H1 (cell line): ENCODE results near the gene CDKL4. TPM values are rescaled to one million over a fixed set of nuclear protein-coding genes. Genes with fewer than 3 reads are reported as not detected.

Experiments
- BACH1 ChIP-seq: IDR thresholded peaks from 2 replicates; pipeline ENCODE4 v1.6.1; 2012; ENCODE audit warnings: low read length, improper control_type of control experiment
- BRCA1 ChIP-seq: IDR thresholded peaks from 2 replicates; pipeline ENCODE4 v1.6.1; 2012; ENCODE audit warnings: low read depth, low read length, improper control_type of control experiment
- CBX5 ChIP-seq: fragments of 300-800, 300-1000 bp; sonication (generic); IDR thresholded peaks from 2 replicates; pipeline ENCODE4 v1.7.1; 2016; ENCODE audit warnings: antibody characterized with exemption, low read length, low read depth
- CHD7 ChIP-seq: fragments of 300-600 bp; sonication (generic); IDR thresholded peaks from 2 replicates; pipeline ENCODE4 v1.7.1; 2012; ENCODE audit warnings: low read length, moderate library complexity, mild to moderate bottlenecking, inconsistent platforms; ENCODE audit not compliant: insufficient replicate concordance
- CTBP2 ChIP-seq: IDR thresholded peaks from 2 replicates; pipeline ENCODE4 v1.7.0; 2011; ENCODE audit warnings: borderline replicate concordance, mild to moderate bottlenecking, moderate library complexity, mixed read lengths, low read length; ENCODE audit not compliant: insufficient read depth, insufficient read length
- E2F6 ChIP-seq: IDR thresholded peaks from 2 replicates; pipeline ENCODE4 v1.6.1; 2012; ENCODE audit warnings: inconsistent platforms
- HDAC2 ChIP-seq, 2 experiments: fragments of 300-600 bp in 1 of 2; sonication (generic) in 1 of 2; IDR thresholded peaks; 2 replicates each; pipeline ENCODE4 v1.6.1; 2011 to 2012; ENCODE audit warnings: low read depth in 2 of 2, low read length in 2 of 2, mild to moderate bottlenecking in 2 of 2, moderate library complexity in 2 of 2, borderline replicate concordance in 1 of 2, inconsistent platforms in 1 of 2
- HDAC6 ChIP-seq: IDR thresholded peaks from one replicate; pipeline ENCODE4 v1.7.1; 2012; ENCODE audit warnings: low read depth, mild to moderate bottlenecking, inconsistent platforms, low read length, moderate library complexity
- POLR2A ChIP-seq, 2 experiments: IDR thresholded peaks; 1 replicate in 1 of 2; 2 replicates in 1 of 2; pipeline ENCODE4 v1.6.1; 2011; ENCODE audit warnings: low read depth in 2 of 2, low read length in 2 of 2, mild to moderate bottlenecking in 2 of 2; ENCODE audit errors: control extremely low read depth in 1 of 2
- SP1 ChIP-seq: IDR thresholded peaks from 2 replicates; pipeline ENCODE4 v1.6.1; 2011; ENCODE audit warnings: low read depth, low read length
- SRF ChIP-seq: IDR thresholded peaks from 2 replicates; pipeline ENCODE4 v1.6.1; 2011; ENCODE audit warnings: mild to moderate bottlenecking, low read depth, low read length, moderate library complexity
- polyA plus RNA-seq, 7 experiments: library from polyadenylated mRNA; depleted of rRNA in 3 of 7; stranded (reverse) in 5 of 7; unstranded in 2 of 7; fragments of >200 nt in 5 of 7; fragments of 200-250 nt in 2 of 7; gene quantifications; 1 replicate in 5 of 7; 2 replicates in 1 of 7; 4 replicates in 1 of 7; pipeline versions ENCODE4 v1.2.1 to v1.2.3, GENCODE V29; 2011 to 2013; ENCODE audit warnings: missing spikeins in 2 of 7, mixed read lengths in 2 of 7
- total RNA-seq: library from RNA; stranded (reverse); fragmentation: NEBNext Ultra II Directional; extraction: Animal tissue kit (Norgen Biotek cat#: 25700); gene quantifications from 2 replicates; pipeline ENCODE4 v1.2.1, GENCODE V29; 2021

CDKL4 gene
- total and polyA plus RNA-seq, 2 of the 8 experiments (the other 6 are each of a cell fraction or from before 2014, with no cell fraction given) = not detected

- TF ChIP-seq CHD7 (no peak), CBX5 (no peak), SP1 (no peak), BACH1 (no peak), CTBP2 (no peak), E2F6 (no peak), HDAC6 (no peak), HDAC2 (IDR thresholded peaks at IDR 0.05; ENCODE audit: borderline replicate concordance in 1 of 2, low read depth in 2 of 2, low read length in 2 of 2) (no peak), SRF (no peak), BRCA1 (no peak), POLR2A (IDR thresholded peaks at IDR 0.05; ENCODE audit: control extremely low read depth in 1 of 2, low read depth in 2 of 2, low read length in 2 of 2) (no peak)
Observed at GRCh38 chr2:39183673-39184072, 60.1 kb downstream of the CDKL4 start (continued).
